Smooth muscle cell (in vitro differentiated cells): ENCODE results near the gene FUT8. TPM values are rescaled to one million over a fixed set of nuclear protein-coding genes. Genes with fewer than 3 reads are reported as not detected.

Experiments
- DNase-seq: peaks from one replicate; lab custom pipeline; 2025; ENCODE audit not compliant: unreplicated experiment; lab: John Stamatoyannopoulos, UW
- H2AFZ ChIP-seq: fragments of 200-600 bp; sonication (generic); 2 replicates; pipeline ENCODE4 v1.6.0; 2016; ENCODE audit warnings: antibody characterized with exemption, low read depth, mild to moderate bottlenecking
- H3F3A ChIP-seq: fragments of 200-600 bp; sonication (generic); 2 replicates; pipeline ENCODE4 v1.6.0; 2017; ENCODE audit warnings: antibody characterized with exemption, low read depth
- H3K27ac ChIP-seq: fragments of 200-600 bp; sonication (generic); 2 replicates; pipeline ENCODE4 v1.5.1; 2016; ENCODE audit warnings: low read depth, mild to moderate bottlenecking
- H3K27me3 ChIP-seq: fragments of 200-600 bp; sonication (generic); 2 replicates; pipeline ENCODE4 v1.6.1; 2016; ENCODE audit warnings: low read depth, mild to moderate bottlenecking
- H3K36me3 ChIP-seq: fragments of 200-600 bp; sonication (generic); 2 replicates; pipeline ENCODE4 v1.5.1; 2016; ENCODE audit warnings: low read depth
- H3K4me1 ChIP-seq: fragments of 200-600 bp; sonication (generic); 2 replicates; pipeline ENCODE4 v1.5.1; 2016; ENCODE audit warnings: low read depth
- H3K4me2 ChIP-seq: fragments of 200-600 bp; sonication (generic); 2 replicates; pipeline ENCODE4 v1.6.0; 2016; ENCODE audit warnings: mild to moderate bottlenecking
- H3K4me3 ChIP-seq: fragments of 200-600 bp; sonication (generic); 2 replicates; pipeline ENCODE4 v1.5.1; 2016; ENCODE audit warnings: mild to moderate bottlenecking
- H3K79me2 ChIP-seq: fragments of 200-600 bp; sonication (generic); 2 replicates; pipeline ENCODE4 v1.6.0; 2016; ENCODE audit warnings: low read depth, mild to moderate bottlenecking
- H3K9ac ChIP-seq: fragments of 200-600 bp; sonication (generic); 2 replicates; pipeline ENCODE4 v1.6.0; 2016; ENCODE audit warnings: low read depth
- H3K9me3 ChIP-seq: fragments of 200-600 bp; sonication (generic); replicated peaks from 2 replicates; pipeline ENCODE4 v1.5.1; 2016; ENCODE audit warnings: low read depth
- H4K20me1 ChIP-seq: fragments of 200-600 bp; sonication (generic); 2 replicates; pipeline ENCODE4 v1.6.0; 2016; ENCODE audit warnings: low read depth
- CTCF ChIP-seq: fragments of 200-600 bp; sonication (generic); IDR thresholded peaks from 2 replicates; pipeline ENCODE4 v1.5.1; 2017; ENCODE audit warnings: borderline replicate concordance, mild to moderate bottlenecking, antibody characterized with exemption; ENCODE audit not compliant: insufficient read depth, poor library complexity, severe bottlenecking
- WGBS: methylation state at CpG from one replicate; pipeline ENCODE4 v1.1.7; 2016; ENCODE audit warnings: low lambda C conversion rate; 5-methylcytosine and 5-hydroxymethylcytosine counted together
- polyA plus RNA-seq: library from polyadenylated mRNA; unstranded; fragments of >200 nt; fragmentation: Nextera tagmentation; extraction: Ambion mirVana; gene quantifications from 2 replicates; pipeline ENCODE4 v1.2.1, GENCODE V29; 2016
- total RNA-seq: library from RNA; depleted of rRNA; stranded (reverse); fragments of >200 nt; gene quantifications from 2 replicates; pipeline ENCODE4 v1.2.3, GENCODE V29; 2014

Gene FUT8
- total RNA-seq: 33.7 and 50.2 TPM in 2 replicates
- polyA plus RNA-seq: 12.8 and 16.3 TPM in 2 replicates

- under 1% methylated on average over 73 of the region's 85 CpGs for WGBS
- peak; percentile 85 for DNase-seq
- Histone ChIP-seq H3K79me2 (peaks cover 22% of the 10 kb centered on the region), H3F3A (no peaks in the 10 kb centered on the region), H3K27ac (peak within 1 kb of the TSS; percentile 59), H3K36me3 (no peaks in the 10 kb centered on the region), H2AFZ (peak within 1 kb of the TSS; percentile 99), H3K9me3 (no peaks in the 10 kb centered on the region), H3K4me3 (peak within 1 kb of the TSS; percentile 86), H3K4me2 (peak within 1 kb of the TSS; percentile 93), H4K20me1 (peaks cover 3% of the 10 kb centered on the region), H3K9ac (peak within 1 kb of the TSS; percentile 76), H3K4me1 (peaks cover 13% of the 10 kb centered on the region), H3K27me3 (no peaks in the 10 kb centered on the region)
- TF ChIP-seq CTCF: peak; percentile 39
Observed at GRCh38 chr14:65412032-65412846, at the start of gene FUT8. TSS of gene FUT8 (plus strand) at chr14:65412730. CDS start at chr14:65561564, 148,834 bp downstream.

GRCh38 chr14:65366802-65367565 lies 45.5 kb upstream of the FUT8 start:
- TF ChIP-seq CTCF: no peak
- Histone ChIP-seq H3K9ac (no peak overlapping the region), H3K9me3 (no peaks in the 10 kb centered on the region), H3K4me1 (peaks cover 4% of the 10 kb centered on the region), H2AFZ (no peak overlapping the region), H3K36me3 (no peaks in the 10 kb centered on the region), H3K27me3 (no peaks in the 10 kb centered on the region), H3K4me2 (no peak overlapping the region), H3K27ac (no peak overlapping the region), H3F3A (no peaks in the 10 kb centered on the region), H4K20me1 (no peaks in the 10 kb centered on the region), H3K4me3 (no peak overlapping the region), H3K79me2 (no peaks in the 10 kb centered on the region)
- no peak for DNase-seq
- WGBS: 96% methylated on average over 3 of the region's 3 CpGs

DNA sequence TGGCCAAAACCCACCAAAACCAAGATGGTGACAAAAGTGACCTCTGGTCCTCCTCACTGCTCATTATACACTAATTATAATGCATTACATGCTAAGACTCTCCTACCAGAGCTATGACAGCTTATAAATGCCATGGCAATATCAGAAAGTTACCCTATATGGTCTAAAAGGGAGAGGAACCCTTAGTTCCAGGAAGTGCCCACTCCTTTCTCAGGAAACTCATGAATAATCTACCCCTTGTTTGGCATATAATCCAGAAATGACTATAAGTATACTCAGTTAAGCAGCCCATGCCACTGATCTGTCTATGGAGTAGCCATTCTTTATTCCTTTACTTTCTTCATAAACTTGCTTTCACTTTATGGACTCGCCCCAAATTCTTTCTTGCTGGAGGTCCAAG lies 43.0 kb upstream of the FUT8 start:
- H3K4me3 ChIP-seq: no peak overlapping the region
- no peaks in the 10 kb centered on the region for H3K79me2 ChIP-seq
- H3K9ac ChIP-seq: no peak overlapping the region
- H3K4me2 ChIP-seq: no peak overlapping the region
- H3K4me1 ChIP-seq: peaks cover 4% of the 10 kb centered on the region
- TF ChIP-seq CTCF: no peak
- H4K20me1 ChIP-seq: no peaks in the 10 kb centered on the region
- H3K27ac ChIP-seq: no peak overlapping the region
- no peaks in the 10 kb centered on the region for H3F3A ChIP-seq
- no peaks in the 10 kb centered on the region for H3K27me3 ChIP-seq
- no peaks in the 10 kb centered on the region for H3K36me3 ChIP-seq
- no peaks in the 10 kb centered on the region for H3K9me3 ChIP-seq
- 97% methylated on average over 1 of the region's 1 CpG for WGBS
- H2AFZ ChIP-seq: no peak overlapping the region
- DNase-seq: no peak
